Keratinocyte (primary cell): ENCODE results near the gene EMC10. TPM values are rescaled to one million over a fixed set of nuclear protein-coding genes. Genes with fewer than 3 reads are reported as not detected.
A peak's percentile ranks its signal among the peaks of the same experiment; 100 is the strongest.

ENCODE experiments used
- DNase-seq: peaks from one replicate; pipeline ENCODE4 v3.0.0-alpha.2; 2011; ENCODE audit warnings: low read depth, missing footprints, low spot score
- FAIRE-seq: peaks from 2 replicates; lab custom pipeline; 2011; peaks lifted over from hg19 to GRCh38; lab: Jason Lieb, UNC
- H2AFZ ChIP-seq: 2 replicates; pipeline ENCODE4 v1.6.0; 2012; ENCODE audit warnings: low read length, control low read depth, inconsistent platforms; ENCODE audit not compliant: control insufficient read depth
- H3K27ac ChIP-seq: 2 replicates; pipeline ENCODE4 v1.5.1; 2011; ENCODE audit warnings: low read length; ENCODE audit not compliant: control insufficient read depth, insufficient read depth
- H3K27me3 ChIP-seq: 3 replicates; pipeline ENCODE4 v1.6.0; 2011; ENCODE audit warnings: low read length; ENCODE audit not compliant: control insufficient read depth, insufficient read depth; ENCODE audit errors: extremely low read depth
- H3K36me3 ChIP-seq, 2 experiments: 2 replicates in 1 of 2; 3 replicates in 1 of 2; pipeline ENCODE4 v1.5.1; 2011; ENCODE audit warnings: low read length in 2 of 2, mild to moderate bottlenecking in 1 of 2; ENCODE audit not compliant: control insufficient read depth in 2 of 2, insufficient read depth in 2 of 2; ENCODE audit errors: extremely low read depth in 1 of 2
- H3K4me1 ChIP-seq: 3 replicates; pipeline ENCODE4 v1.5.1; 2011; ENCODE audit warnings: low read length; ENCODE audit not compliant: control insufficient read depth, insufficient read depth; ENCODE audit errors: extremely low read depth
- H3K4me2 ChIP-seq: 3 replicates; pipeline ENCODE4 v1.6.0; 2011; ENCODE audit warnings: low read depth, low read length; ENCODE audit not compliant: control insufficient read depth, insufficient read depth; ENCODE audit errors: extremely low read depth
- H3K4me3 ChIP-seq, 3 experiments: fragments of 200-600 bp in 1 of 3; sonication (generic) in 1 of 3; 2 replicates in 2 of 3; 3 replicates in 1 of 3; pipeline ENCODE4 v1.5.1; 2011 to 2016; ENCODE audit warnings: low read length in 3 of 3, mild to moderate bottlenecking in 3 of 3, control low read depth in 2 of 3, inconsistent platforms in 1 of 3, low read depth in 1 of 3, mixed read lengths in 1 of 3, mixed run types in 1 of 3, moderate library complexity in 1 of 3; ENCODE audit not compliant: control insufficient read depth in 2 of 3, insufficient read depth in 2 of 3; ENCODE audit errors: extremely low read depth in 1 of 3
- H3K79me2 ChIP-seq: 2 replicates; pipeline ENCODE4 v1.6.0; 2012; ENCODE audit warnings: low read length; ENCODE audit not compliant: control insufficient read depth, insufficient read depth
- H3K9ac ChIP-seq: 3 replicates; pipeline ENCODE4 v1.6.0; 2011; ENCODE audit warnings: low read length; ENCODE audit not compliant: control insufficient read depth, insufficient read depth; ENCODE audit errors: extremely low read depth
- H3K9me1 ChIP-seq: 3 replicates; pipeline ENCODE4 v1.6.0; 2011; ENCODE audit warnings: low read length; ENCODE audit not compliant: control insufficient read depth, insufficient read depth; ENCODE audit errors: extremely low read depth
- H3K9me3 ChIP-seq: 2 replicates; pipeline ENCODE4 v1.5.1; 2012; ENCODE audit warnings: low read depth, low read length; ENCODE audit not compliant: control insufficient read depth
- H4K20me1 ChIP-seq: 3 replicates; pipeline ENCODE4 v1.6.0; 2011; ENCODE audit warnings: low read length; ENCODE audit not compliant: control insufficient read depth, insufficient read depth; ENCODE audit errors: extremely low read depth
- EZH2 ChIP-seq: IDR thresholded peaks from one replicate; pipeline ENCODE4 v1.6.1; 2012; ENCODE audit warnings: inconsistent platforms, mild to moderate bottlenecking, low read length, moderate library complexity
- dilution Hi-C: fragments of 300-500 bp; cut with MboI; formaldehyde crosslinking; loops from one replicate; pipeline ENCODE4 v1.7.0; 2020; ENCODE audit warnings: low sequenced_read_pairs; ENCODE audit not compliant: extremely low pct_ligation_motif_present
- polyA plus RNA-seq, 5 experiments: library from polyadenylated mRNA; depleted of rRNA in 3 of 5; stranded (reverse) in 3 of 5; stranded (forward) in 1 of 5; unstranded in 1 of 5; fragments of >200 nt; gene quantifications; 1 replicate in 1 of 5; 2 replicates in 3 of 5; 3 replicates in 1 of 5; pipeline versions ENCODE4 v1.2.1 to v1.2.3, GENCODE V29; 2011 to 2012; ENCODE audit warnings: missing spikeins in 2 of 5, low read depth in 1 of 5, low replicate concordance in 1 of 5
- TF ChIP-seq, protein P1 (sequence below), 3 experiments: IDR thresholded peaks in 1 of 3; conservative IDR thresholded peaks in 1 of 3; optimal IDR thresholded peaks in 1 of 3; 2 replicates in 2 of 3; 3 replicates in 1 of 3; pipeline versions ENCODE3 to v1.5.1; 2011; ENCODE audit warnings: low read length in 3 of 3, mild to moderate bottlenecking in 3 of 3, moderate library complexity in 2 of 3, control low read depth in 1 of 3, inconsistent platforms in 1 of 3; ENCODE audit not compliant: insufficient read depth in 2 of 3; ENCODE audit errors: extremely low read depth in 1 of 3

Gene EMC10
- polyA plus RNA-seq, 1 donor (not counting 4 experiments of a cell fraction or from before 2014, with no cell fraction given) = 26.7 TPM

DNA sequence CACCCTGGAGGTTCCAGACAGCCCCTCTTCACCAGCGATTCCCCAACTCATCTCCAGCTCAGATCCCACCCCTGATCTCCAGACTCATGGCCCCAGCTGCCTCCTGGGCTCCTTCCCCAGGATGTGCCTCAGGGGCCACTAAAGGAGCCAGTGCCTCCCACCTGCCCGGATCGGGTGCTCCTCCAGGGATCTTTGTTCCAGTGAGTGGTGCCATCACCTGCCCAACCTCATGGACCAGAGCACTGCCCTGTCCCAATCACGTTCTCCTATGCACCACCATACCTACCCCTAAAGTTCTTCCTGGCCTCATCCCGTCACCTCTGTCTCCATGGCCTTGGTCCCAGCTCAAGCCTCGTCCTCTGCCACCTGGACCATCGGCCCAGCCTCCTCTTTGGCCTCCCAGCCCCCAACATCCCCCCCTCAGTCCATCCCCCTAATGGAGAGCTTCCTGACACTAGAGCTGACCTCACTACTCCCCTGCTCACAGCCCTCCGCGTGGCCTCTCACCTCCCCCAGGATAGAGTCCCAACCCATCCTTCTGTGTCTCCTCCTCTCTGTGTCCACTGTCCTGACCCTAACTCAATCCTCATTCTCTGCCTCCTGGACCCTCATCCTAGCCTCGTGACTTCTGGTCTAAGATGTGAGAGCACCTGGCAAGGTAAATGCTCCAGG lies 9.1 kb downstream of the EMC10 start:
- Histone ChIP-seq H3K4me1 (no peaks in the 10 kb centered on the region), H3K27me3 (peaks cover 22% of the 10 kb centered on the region), H3K36me3 (peaks cover 0 to 15% of the 10 kb centered on the region in 2 experiments), H3K27ac (no peak overlapping the region), H3K9me1 (no peaks in the 10 kb centered on the region), H3K79me2 (no peaks in the 10 kb centered on the region), H4K20me1 (no peaks in the 10 kb centered on the region), H3K9ac (no peak overlapping the region), H3K4me3 (no peak overlapping the region), H3K4me2 (no peak overlapping the region), H3K9me3 (no peaks in the 10 kb centered on the region), H2AFZ (no peak overlapping the region)
- dilution Hi-C loops = no loop called here
- TF ChIP-seq EZH2 = no peak
- TF ChIP-seq, protein P1, sequence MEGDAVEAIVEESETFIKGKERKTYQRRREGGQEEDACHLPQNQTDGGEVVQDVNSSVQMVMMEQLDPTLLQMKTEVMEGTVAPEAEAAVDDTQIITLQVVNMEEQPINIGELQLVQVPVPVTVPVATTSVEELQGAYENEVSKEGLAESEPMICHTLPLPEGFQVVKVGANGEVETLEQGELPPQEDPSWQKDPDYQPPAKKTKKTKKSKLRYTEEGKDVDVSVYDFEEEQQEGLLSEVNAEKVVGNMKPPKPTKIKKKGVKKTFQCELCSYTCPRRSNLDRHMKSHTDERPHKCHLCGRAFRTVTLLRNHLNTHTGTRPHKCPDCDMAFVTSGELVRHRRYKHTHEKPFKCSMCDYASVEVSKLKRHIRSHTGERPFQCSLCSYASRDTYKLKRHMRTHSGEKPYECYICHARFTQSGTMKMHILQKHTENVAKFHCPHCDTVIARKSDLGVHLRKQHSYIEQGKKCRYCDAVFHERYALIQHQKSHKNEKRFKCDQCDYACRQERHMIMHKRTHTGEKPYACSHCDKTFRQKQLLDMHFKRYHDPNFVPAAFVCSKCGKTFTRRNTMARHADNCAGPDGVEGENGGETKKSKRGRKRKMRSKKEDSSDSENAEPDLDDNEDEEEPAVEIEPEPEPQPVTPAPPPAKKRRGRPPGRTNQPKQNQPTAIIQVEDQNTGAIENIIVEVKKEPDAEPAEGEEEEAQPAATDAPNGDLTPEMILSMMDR (optimal IDR thresholded peaks at IDR 0.05 in 1 of 3, IDR thresholded peaks at IDR 0.05 in 1 of 3, conservative IDR thresholded peaks at IDR 0.05 in 1 of 3; ENCODE audit: extremely low read depth in 1 of 3, insufficient read depth in 2 of 3, low read length in 3 of 3) = no peak
- DNase-seq (no peak), FAIRE-seq (no peak)

DNA sequence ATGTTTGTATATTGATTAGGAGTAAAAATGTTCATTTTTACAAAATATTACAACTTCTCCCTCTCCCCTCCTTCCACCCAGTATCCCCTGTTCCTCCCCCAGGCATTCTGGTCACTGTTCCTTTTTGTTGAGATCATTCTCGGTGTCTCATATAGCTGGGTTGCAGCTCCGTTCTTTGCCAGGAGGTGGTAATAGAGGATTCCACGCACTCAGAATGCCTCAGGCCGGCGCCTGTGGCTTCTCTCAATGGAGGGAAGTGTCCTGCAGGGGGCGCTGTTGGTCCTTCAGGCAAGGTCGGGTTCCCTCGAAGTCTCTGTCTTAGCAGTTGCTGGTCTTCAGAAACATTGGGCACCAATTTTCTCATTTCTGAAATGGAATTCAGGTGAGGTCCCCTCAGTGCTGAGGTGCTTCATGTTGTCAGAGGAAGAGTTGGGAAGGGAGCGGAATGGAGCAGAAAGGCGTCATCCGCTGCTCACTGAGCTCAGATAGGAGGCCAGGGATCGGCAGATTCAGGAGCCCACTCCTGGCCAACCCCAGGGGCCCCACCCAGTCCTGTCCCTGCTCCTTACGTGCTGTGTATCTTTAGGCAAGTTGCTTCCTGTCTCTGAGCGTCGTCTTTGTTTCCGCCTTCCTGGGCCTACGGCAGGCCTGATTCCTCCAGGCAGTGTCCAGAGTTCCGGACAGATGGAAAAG lies 10.7 kb downstream of the EMC10 start:
- DNase-seq (peak; percentile 32), FAIRE-seq (no peak)
- H3K27me3 ChIP-seq = peaks cover 37% of the 10 kb centered on the region
- H3K9ac ChIP-seq = no peak overlapping the region
- dilution Hi-C loops = no loop called here
- H3K36me3 ChIP-seq = peaks cover 0 to 9% of the 10 kb centered on the region in 2 experiments
- H3K4me3 ChIP-seq = no peak overlapping the region
- no peak overlapping the region for H2AFZ ChIP-seq
- H3K27ac ChIP-seq = no peak overlapping the region
- H3K4me2 ChIP-seq = no peak overlapping the region
- TF ChIP-seq, protein P1 (optimal IDR thresholded peaks at IDR 0.05 in 1 of 3, IDR thresholded peaks at IDR 0.05 in 1 of 3, conservative IDR thresholded peaks at IDR 0.05 in 1 of 3; ENCODE audit: extremely low read depth in 1 of 3, insufficient read depth in 2 of 3, low read length in 3 of 3) = peak; percentile 41 to 79 (median 69)
- TF ChIP-seq EZH2 = no peak
- no peaks in the 10 kb centered on the region for H3K79me2 ChIP-seq
- H4K20me1 ChIP-seq = no peaks in the 10 kb centered on the region
- H3K4me1 ChIP-seq = no peaks in the 10 kb centered on the region
- no peaks in the 10 kb centered on the region for H3K9me1 ChIP-seq
- no peaks in the 10 kb centered on the region for H3K9me3 ChIP-seq
